Activated naive CD4-positive, alpha-beta T cell treated with anti-CD3 and anti-CD28 coated beads, Interleukin-2, amount 50 U/mL, for 16 hours (primary cell): Measurements from ENCODE around the gene MYL9.
A peak's percentile ranks its signal among the peaks of the same experiment; 100 is the strongest.
"Not testable (repeated sequence)": the region's sequence is repeated elsewhere in the genome, so short reads cannot be mapped to it uniquely, and the experiment has no call there.

Experiments
- DNase-seq: peaks from one replicate; pipeline ENCODE4 v3.0.0-alpha.2; 2020

The MYL9 gene

DNA sequence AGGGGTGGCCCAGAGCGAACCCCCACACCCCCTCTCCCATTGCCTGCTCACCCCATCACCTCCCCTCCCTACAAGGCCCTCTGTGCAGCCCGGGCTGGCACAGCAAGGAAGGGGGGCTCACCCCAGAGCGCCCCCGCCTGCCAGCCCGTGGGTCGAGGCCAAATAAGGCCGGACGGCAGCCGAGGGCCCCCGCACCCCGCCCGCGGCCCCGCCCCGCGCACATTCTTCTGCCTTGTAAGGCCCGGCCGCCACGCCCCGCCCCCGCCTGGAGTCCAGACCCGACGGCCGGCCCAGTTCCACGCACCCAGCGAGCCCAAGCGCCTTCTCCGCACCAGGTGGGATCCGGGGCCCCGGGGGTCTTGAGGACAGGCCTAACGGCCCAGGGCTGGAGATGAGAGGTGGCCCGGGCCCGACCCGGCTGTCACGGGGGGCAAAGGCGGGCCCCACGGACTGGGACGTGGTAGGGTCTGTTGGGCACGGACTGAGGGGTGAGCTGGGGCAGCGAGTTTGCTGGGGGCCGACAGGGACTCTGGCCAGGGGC is at the start of gene MYL9:
TSS of gene MYL9 (plus strand) at position 293 of the 541 bp plus-strand sequence. CDS start 3,366 bp downstream, outside the sequence.
- DNase-seq, result no peak

DNA sequence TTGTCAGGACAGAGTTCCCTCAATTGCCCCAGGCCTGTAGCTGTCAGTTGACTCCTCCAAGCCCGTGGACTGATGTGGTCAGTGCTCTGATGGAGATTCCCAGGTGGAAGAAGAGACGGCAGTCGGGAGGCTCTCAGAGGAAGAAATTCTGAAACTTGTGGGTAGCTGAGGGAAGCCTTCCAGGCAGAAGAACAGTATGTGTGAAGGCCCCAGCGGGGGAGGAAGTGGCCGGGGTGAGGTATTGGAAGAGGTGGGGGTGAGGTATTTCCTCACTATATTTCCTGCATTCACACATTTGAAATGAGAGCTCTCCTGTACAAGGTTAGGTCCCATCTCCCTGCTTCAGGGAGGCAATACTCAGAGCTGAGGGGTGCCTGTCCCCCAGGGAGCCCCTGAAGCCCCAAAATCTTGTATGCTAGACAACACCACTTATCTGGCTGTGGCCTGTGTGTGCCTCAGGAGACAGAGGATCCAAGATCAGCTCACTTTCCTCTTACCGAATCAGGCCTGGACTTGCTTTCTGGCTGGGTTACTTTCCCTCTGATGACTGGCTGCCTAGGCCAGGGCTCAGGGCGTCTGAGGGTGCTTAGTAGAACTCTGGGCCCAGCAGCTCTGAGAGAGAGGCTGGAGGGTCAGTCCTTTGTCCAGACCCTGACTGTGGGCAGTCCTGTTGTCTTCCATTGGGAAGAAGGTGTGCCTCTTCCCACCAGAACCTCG is 49.3 kb upstream of the MYL9 start:
- DNase-seq, result peak; percentile 45

DNA sequence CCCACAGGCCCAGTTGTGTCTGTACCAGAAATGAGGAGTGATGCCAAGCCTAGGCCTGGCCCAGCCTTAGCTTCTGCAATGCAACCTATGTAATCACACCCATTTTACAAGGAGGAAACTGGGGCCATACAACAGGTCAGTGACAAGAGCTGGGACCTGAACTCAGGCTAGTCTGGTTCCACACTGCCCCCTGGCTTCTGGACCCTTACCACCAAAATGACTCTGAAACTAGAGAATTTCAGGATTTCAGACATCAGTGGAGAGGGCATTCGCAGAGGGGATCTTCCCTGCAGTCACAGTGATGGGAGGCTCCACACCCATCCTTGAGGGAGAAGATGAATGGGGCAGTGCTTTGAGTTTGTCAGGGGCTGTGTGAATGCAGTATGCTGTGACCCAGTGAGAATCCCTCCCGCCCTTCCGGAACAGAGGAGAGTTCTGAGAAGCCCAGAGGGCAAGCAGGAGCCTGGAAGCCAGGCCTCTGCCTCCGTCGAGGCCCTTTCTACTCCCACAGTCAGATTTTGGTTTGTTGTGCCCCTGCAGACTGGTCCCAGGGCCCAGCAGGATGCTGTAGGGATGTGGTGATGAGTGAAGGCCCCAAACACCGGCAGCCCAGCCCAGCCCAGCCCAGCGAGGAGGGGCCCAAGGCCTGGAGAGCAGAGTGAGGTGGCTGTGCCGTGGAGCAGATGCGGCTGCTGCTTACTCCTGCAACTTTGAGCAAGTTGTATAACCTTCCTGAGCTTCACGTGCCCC is 48.1 kb upstream of the MYL9 start:
- no peak for DNase-seq

DNA sequence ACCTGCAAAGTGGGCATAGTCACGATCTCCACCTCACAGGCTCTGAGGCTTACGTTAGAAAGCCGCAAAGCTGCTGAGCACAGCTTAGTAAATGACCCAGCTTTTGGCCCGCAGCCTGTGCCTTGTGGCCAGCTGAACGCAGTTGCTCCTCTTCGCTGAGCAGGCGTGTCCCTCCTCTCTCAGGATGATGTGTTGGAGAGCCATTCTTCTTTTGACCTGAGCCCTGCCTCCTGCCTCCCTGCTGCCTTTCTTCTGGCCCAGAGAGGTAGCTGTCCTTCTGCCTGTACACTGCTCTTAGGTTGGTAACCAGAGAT is 47.6 kb upstream of the MYL9 start:
- DNase-seq, result no peak

DNA sequence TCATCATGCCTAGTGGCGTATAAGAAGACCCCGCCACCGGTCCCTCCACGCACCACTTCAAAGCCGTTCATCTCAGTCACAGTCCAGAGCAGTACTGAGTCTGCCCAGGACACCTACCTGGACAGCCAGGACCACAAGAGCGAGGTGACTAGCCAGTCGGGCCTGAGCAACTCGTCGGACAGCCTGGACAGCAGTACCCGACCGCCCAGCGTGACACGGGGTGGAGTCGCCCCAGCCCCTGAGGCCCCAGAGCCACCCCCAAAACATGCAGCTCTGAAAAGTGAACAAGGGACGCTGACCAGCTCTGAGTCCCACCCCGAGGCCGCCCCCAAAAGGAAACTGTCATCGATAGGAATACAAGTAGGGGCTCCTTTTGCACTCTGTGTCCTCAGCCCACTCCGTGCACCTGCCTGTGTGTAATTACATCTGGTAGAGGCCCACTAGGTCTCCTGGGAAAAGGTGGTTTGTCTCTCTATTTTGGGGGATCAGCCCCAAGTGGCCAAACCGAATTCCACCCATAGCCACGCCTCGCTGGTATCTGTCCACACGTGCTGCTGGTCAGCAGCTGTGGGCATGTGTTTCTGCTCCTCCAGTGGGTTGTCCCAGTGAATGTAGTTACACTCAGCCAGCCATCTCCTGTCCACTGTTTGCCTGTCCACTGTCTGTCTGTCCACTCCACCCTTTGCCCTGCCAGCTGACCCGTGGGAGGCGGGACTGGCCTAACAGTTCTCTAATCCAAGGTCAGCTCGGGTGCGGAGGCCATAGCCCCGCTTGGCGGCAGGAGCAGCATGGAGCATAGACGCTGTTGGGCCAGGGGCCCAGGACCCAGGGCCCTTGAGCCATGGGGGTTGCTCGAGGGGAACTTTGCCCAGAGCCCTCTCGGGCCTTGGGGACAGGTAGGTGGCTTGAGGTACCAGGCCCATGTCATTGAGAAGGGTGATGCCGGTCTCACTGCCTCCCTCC is 44.3 kb upstream of the MYL9 start:
- no peak for DNase-seq

DNA sequence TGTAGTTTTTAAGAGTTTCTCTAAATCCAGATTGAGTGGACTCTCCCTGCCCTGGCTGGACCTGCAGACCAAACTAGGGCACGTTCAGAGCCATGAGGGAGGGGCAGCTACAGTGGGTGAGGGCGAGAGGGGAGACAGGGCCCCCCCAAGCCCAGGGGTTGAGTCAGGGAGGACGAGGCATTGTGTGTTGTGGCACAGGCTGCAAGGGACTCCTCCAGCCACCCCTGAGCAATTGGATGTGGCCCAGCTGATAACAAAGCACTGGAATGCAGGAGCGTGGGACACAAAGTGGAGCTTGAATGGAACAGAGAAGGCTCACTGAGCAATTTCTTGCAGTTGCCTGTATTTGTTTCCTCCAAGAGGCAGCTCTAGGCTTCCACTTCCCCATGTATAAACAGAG is 43.5 kb upstream of the MYL9 start:
- no peak for DNase-seq

DNA sequence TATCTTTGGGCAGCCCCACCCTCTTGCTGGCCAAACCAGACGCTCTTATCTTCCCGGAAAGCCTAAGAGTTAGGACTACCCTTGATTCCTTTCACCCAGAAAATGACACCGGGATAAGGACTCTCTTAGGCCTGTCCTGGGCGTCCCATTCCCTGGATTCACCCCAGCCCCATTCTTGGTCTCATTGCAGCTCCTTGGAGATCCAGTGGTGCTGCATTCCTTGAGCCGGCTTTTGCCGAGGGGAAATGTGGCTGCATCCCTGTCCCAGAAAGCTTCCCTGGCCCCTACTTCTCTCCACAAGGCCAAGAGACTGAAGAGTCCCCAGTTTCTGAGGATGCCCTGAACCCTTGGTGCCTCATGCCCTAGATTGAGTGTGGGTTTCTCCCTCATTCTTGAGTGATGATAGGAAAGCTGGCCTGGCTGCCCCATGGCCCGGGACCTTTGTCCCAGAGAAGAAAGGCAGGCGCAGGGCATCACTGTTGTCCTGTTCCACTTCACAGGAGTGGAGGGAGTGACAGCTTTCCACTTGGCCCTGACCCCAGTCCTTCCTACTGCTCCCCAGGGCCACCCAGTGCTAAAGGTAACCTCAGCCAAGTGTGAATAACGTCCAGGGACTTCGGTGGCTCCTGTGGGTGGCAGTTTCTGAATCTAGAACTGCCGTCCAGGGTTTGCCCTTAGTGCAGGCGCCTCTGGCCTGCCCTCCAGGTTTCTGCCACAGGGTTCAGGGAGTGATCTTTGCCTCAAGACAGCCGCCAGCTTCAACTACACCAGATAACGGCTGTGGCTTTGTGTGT is 42.7 kb upstream of the MYL9 start:
- no peak for DNase-seq

DNA sequence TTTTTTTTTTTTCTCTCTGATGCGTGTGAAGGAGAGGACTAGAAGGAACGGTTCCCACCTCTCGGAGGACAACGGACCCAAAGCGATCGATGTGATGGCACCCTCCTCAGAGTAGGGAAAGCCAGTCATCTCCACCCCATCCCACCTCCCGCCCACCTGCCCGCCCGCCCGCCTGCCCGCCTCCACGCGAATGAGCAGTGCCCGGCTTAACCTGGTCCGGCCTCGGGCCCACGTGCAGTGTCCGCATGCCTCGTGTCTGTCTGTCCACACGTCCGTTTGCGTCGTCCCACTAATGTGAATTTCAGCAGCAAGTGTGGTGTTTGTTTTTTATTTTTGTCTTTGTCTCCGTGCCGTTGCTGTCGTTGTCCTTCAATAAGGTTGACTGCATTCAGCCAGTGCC is 42.1 kb upstream of the MYL9 start:
- DNase-seq, result no peak

DNA sequence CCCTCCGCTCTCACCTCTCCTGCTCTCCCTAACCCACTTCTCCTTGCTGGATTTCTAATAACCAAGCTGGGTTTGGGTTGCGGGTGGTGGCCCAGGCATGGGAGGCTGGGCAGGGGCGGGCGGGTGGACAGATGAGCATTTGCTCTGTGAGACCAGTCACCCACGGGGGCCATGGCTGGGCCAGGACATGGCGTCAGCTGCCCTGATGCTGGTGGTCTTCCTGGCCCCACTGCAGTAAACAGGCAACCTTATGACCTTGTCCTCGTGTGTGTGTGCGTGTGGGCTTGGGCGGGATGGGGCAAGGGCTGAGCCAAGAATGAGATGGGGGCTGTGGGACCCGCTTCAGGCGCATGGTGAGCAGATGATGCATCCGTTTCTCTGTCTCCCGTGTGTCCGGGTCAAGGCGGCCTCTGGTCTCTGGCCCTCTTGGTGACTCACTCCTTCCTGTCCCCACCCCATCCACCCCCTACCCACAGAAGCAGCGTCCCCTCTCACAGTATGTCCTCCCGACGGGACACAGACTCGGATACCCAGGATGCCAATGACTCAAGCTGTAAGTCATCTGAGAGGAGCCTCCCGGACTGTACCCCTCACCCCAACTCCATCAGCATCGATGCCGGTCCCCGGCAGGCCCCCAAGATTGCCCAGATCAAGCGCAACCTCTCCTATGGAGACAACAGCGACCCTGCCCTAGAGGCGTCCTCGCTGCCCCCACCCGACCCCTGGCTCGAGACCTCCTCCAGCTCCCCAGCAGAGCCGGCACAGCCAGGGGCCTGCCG is 41.4 kb upstream of the MYL9 start:
- DNase-seq, result no peak

DNA sequence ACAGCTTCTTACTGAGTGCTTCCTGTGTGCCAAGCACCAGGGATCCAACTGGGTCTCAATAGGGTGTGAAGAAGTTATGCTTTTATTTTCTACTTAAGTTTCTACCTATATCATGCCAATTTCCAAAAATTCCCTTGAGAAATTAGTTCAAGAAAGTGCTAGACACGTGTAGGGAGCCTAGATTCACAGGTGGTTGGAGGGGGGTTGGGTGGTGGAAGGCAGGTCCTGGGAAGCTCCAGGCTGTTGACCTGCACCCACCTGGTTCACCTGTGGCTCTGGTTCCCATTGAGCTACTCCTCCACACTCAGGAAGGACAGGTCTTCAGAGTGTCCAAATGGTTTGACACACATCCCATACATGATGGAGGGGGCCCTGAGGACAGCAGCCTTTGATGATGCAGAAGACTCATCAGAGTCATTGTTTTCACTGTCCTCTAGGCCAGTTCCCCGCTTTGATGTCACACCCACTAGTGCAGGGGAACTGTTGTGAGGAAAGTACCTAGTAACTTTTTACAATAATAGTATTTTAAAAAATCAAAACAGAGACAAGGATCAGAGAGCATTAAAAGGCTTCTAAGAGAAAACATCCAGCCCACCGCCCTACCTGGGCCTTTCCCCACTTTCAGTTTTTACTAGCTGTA is 39.8 kb upstream of the MYL9 start:
- no peak for DNase-seq

DNA sequence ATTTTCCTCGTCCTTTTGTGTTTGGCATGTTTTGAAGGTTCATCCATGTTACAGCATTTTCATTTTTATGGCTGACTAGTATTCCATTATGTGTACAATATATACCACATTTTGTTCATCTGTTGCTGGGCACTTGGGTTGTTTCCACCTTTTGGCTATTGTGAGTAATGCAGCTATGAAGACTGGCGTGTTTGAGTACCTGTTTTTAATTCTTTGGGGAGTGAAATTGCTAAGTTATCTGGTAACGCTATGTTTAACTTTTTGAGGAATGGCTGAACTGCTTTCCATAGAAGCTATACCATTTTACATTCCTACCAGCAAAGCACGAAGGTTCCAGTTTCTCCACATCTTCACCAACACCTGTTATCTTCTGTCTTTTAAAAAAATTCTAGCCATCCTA is 37.0 kb upstream of the MYL9 start:
- DNase-seq, result no peak

DNA sequence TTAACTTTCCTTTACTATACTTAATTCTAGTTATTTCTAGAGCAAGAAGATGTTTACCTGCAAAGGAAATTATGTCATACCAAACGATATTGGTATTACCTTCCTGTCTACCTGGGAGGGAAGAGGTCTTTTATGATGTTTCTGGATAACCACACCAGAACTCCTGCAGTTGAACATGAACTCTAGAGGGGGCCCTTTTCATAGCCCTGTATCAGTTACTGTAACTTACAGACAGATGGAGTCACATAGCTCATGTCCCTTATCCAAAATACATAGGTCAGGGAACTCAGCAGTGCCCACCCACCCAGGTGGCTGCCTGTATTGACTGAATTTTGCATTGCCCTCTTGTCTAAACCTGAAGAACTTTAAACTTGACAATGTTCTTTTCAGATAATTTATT is 35.1 kb upstream of the MYL9 start:
- DNase-seq, result no peak

DNA sequence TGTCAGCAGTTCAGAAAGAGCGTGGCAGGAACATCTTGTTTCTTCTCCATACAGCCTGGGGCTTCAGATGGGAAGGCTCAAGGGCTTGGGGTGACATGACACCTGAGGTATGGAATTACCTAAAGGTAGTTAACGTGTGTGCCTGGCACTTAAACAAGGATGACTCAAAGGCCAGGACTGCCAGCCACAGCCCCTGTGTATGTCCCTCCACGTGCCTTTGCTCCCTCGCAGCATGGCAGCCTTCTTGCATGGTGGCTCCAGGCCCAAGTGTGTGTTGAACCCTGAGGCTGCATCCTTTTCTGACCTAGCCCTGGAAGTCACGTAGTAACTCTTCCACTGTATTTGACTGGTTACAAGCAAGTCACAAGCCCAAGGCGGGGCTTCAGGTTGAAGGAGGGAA is 33.6 kb upstream of the MYL9 start:
- no peak for DNase-seq

DNA sequence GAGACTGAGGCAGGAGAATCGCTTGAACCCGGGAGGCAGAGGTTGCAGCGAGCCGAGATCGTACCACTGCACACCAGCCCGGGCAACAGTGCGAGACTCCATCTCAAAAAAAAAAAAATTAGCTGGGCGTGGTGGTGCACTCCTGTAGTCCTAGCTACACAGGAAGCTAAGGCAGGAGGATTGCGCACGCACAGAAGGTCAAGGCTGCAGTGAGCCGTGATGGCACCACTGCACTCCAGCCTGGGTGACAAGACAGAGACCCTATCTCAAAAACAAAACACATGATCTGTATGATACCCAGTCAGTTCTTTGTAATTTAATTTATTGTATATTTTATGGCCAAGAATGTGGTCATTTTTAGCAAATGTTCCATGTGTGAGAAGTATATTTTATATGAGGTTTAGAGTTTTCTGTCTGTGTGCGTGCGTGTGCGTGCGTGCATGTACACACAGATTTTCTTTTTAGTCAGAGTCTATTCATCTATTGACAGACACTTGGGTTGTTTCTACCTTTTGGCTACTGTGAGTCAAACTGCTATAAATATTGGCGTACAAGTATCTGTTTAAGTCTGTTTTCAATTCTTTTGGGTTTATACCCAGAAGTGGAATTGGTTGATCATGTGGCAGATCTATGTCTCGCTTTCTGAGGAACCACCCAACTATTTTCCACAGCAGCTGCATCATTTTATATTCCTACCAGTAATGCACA is 22.2 kb upstream of the MYL9 start:
- DNase-seq, result no peak

DNA sequence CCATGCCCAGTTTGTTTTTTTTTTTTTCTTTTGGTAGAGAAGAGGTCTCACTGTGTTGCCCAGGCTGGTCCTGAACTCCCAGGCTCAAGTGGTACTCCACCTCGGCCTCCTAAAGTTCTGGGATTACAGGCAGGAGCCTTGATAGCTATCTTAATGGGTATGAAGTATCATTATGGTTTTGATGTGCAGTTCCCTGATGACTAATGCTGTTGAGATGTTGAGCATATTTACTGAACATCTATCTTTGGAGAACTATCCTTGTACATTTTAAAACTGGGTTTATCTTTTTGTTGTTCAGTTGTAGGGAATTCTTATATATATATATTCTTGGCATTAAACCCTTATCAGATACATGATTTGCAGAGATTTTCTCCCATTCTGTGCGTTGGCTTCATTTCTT is 21.4 kb upstream of the MYL9 start:
- no peak for DNase-seq

DNA sequence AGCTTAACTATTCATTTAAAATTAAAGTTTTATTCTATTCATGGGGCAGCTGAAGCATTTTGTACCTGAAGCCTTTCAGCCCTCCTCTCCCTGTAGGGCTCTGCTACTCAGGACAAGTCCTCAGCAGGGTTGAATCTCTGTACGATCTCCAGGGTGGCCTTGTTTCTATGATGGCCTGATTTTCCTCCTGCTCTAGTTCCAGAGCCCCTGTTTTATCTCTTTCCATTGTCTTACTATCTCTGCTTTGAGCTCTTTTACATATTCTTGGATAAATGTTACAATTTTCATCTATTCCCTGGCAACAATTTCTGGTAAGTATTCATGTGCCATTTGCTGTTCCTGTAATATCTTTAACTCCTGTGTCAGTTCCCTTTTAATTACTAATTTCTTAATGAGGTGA is 19.8 kb upstream of the MYL9 start:
- DNase-seq, result no peak

DNA sequence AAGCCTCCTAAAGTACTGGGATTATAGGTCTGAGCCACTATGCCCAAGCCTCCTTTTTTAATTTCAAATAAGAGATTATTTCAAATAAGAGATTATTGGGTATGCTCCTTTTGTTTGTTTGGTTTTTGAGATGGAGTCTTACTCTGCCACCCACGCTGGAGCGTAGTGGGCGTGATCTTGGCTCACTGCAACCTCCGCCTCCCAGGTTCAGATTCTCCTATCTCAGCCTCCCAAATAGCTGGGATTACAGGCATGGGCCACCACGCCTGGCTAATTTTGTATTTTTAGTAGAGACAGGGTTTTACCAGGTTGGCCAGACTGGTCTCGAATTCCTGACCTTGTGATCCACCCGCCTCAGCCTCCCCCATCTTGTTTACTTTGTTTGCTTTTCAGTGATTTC is 18.9 kb upstream of the MYL9 start:
- DNase-seq, result not testable (repeated sequence)

DNA sequence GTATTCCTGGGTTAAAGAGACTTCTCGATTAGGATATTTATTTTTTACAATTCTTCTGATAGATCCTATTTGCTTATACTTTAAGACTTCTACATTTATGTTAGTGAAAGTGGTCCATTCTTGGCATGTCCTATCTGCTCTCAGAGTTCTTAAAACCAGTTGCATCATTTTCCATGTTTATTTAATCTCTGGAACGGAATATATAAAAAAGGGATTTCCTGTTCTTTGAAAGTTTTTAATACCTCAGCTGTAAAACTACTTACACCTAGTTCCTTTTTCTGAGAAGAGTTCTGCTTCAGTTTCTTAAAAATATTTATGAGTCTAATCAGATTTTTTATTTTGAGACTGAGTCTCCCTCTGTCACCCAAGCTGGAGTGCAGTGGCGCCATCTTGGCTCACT is 18.0 kb upstream of the MYL9 start:
- no peak for DNase-seq

DNA sequence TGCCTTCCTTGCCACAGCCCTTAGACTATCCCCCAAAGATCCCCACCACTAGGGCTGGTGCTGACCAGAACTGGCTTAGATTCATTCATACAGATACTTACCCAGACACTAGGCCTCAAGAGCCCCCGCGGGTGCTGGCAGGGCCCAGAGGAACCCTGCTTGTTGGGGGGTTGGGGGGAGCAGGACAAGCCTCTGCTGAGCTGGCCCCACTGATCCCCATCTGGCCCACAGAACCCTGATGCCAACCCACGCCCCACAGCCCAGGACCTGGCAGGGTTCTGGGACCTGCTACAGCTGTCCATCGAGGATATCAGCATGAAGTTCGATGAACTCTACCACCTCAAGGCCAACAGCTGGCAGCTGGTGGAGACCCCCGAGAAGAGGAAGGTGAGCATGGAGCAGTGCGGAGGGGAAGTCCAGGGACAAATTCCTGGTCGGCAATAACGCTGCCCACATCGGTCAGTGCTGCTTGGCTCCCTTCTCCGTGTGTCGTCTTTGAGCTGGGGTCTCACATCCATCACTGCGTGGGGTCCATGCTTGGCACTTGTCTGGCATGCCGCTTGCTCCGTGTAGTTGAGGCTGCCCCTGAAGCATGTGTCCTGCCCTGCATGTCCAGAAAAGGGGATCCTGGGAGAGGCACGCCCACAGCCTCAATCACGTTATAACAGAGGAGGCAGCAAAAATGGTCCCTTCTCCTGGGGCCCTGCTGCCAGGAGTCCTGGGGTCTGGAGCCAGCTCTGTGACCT is 15.5 kb upstream of the MYL9 start:
- DNase-seq, result no peak

DNA sequence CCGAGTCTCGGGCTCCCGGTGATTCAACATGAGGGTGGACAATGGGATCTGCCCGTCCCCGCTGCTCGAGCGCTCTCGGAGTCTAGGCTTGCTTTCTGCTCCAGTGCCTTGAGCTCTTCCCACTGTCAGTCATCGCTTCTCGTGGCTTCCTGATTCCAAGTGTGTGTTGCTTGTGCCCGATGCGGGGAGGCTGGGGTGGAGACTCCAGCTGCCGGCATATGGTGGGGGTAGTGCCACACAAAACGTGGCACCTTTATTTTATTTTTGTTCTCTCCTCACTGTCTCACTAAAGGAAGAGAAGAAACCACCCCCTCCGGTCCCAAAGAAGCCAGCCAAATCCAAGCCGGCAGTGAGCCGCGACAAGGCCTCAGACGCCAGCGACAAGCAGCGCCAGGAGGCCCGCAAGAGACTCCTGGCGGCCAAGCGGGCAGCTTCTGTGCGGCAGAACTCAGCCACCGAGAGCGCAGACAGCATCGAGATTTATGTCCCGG is 14.8 kb upstream of the MYL9 start:
- no peak for DNase-seq
